Hepatic stellate cell (primary cell): ENCODE results near the gene CHCHD4.
"Not testable (repeated sequence)": the region's sequence is repeated elsewhere in the genome, so short reads cannot be mapped to it uniquely, and the experiment has no call there.

Source experiments
- DNase-seq: peaks from one replicate; pipeline ENCODE4 v3.0.0; 2011; ENCODE audit warnings: low spot score

CHCHD4 gene

GRCh38 chr3:14134291-14134690 is 9.6 kb upstream of the CHCHD4 start:
- DNase-seq = no peak

- DNase-seq = no peak
Measured at GRCh38 chr3:14133876-14134275, 9.2 kb upstream of the CHCHD4 start.

GRCh38 chr3:14133188-14133800 is 8.6 kb upstream of the CHCHD4 start:
- DNase-seq = no peak

- DNase-seq = no peak
Measured at GRCh38 chr3:14132689-14133088, 8.0 kb upstream of the CHCHD4 start.

GRCh38 chr3:14132120-14132519 is 7.5 kb upstream of the CHCHD4 start:
- no peak for DNase-seq

GRCh38 chr3:14131134-14131533 is 6.5 kb upstream of the CHCHD4 start:
- DNase-seq = no peak

GRCh38 chr3:14130707-14131106 is 6.0 kb upstream of the CHCHD4 start:
- DNase-seq = no peak

- DNase-seq = no peak
Measured at GRCh38 chr3:14130230-14130629, 5.6 kb upstream of the CHCHD4 start.

GRCh38 chr3:14129296-14129695 is 4.6 kb upstream of the CHCHD4 start:
- no peak for DNase-seq

- no peak for DNase-seq
Measured at GRCh38 chr3:14128724-14129123, 4.1 kb upstream of the CHCHD4 start.

GRCh38 chr3:14127516-14128161 is 3.0 kb upstream of the CHCHD4 start:
- DNase-seq = no peak

GRCh38 chr3:14126887-14127505 is 2.3 kb upstream of the CHCHD4 start:
- DNase-seq = no peak

- DNase-seq = no peak
Measured at GRCh38 chr3:14126017-14126886, 1.6 kb upstream of the CHCHD4 start.

- DNase-seq = peak; percentile 91
Measured at GRCh38 chr3:14125193-14126016, 735 bp upstream of the CHCHD4 start.

GRCh38 chr3:14124223-14124614 is 451 bp downstream of the CHCHD4 start:
- no peak for DNase-seq

- DNase-seq = no peak
Measured at GRCh38 chr3:14123308-14124222, 1.1 kb downstream of the CHCHD4 start.

- no peak for DNase-seq
Measured at GRCh38 chr3:14122301-14122700, 2.4 kb downstream of the CHCHD4 start.

- no peak for DNase-seq
Measured at GRCh38 chr3:14121859-14122258, 2.8 kb downstream of the CHCHD4 start.

- DNase-seq = not testable (repeated sequence)
Measured at GRCh38 chr3:14120921-14121448, 3.7 kb downstream of the CHCHD4 start.
